ENCODE results near the gene TRUB1.

TRUB1 gene

DNA sequence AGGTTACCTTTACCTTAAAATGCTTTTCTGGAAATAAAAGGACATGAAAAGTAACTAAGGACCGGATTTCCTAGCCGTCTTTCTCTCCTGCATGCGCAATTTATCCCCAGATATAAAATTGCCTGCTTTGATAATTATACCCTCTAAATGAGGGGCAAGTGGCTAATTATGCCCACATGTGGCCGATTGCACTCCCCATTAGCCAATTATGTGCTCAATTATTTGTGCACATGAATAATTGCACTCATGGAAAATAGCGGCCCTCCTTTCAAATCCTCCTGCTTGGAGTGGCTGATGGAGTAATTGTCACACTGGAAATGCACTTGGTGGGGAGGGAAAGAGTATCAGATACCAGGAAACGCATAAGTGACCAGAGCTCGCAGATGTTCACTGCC lies 88.7 kb downstream of the TRUB1 start:
- TF ChIP-seq, protein P1, sequence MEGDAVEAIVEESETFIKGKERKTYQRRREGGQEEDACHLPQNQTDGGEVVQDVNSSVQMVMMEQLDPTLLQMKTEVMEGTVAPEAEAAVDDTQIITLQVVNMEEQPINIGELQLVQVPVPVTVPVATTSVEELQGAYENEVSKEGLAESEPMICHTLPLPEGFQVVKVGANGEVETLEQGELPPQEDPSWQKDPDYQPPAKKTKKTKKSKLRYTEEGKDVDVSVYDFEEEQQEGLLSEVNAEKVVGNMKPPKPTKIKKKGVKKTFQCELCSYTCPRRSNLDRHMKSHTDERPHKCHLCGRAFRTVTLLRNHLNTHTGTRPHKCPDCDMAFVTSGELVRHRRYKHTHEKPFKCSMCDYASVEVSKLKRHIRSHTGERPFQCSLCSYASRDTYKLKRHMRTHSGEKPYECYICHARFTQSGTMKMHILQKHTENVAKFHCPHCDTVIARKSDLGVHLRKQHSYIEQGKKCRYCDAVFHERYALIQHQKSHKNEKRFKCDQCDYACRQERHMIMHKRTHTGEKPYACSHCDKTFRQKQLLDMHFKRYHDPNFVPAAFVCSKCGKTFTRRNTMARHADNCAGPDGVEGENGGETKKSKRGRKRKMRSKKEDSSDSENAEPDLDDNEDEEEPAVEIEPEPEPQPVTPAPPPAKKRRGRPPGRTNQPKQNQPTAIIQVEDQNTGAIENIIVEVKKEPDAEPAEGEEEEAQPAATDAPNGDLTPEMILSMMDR (IDR thresholded peaks at IDR 0.05; ENCODE audit: low read depth, low read length): no peak
- no peak for DNase-seq (ENCODE audit: extremely low read depth, low read depth)
